ENCODE data around the gene MUC5AC. TPM values are rescaled to one million over a fixed set of nuclear protein-coding genes. Genes with fewer than 3 reads are reported as not detected.

MUC5AC gene
- total RNA-seq, 1 donor from 2014 or later: not detected

- H3K27me3 ChIP-seq: no peaks in the 10 kb centered on the region
- DNase-seq (ENCODE audit: extremely low spot score in 2 of 2): no peak
Observed at GRCh38 chr11:1116666-1117390, 40.9 kb upstream of the MUC5AC start.

GRCh38 chr11:1117992-1118391, 39.8 kb upstream of the MUC5AC start:
- Histone ChIP-seq H3K9me3 (no peaks in the 10 kb centered on the region), H3K4me1 (no peaks in the 10 kb centered on the region), H3K4me3 (no peak overlapping the region), H3K27ac (no peak overlapping the region), H3K36me3 (no peaks in the 10 kb centered on the region), H3K27me3 (no peaks in the 10 kb centered on the region)
- intact Hi-C loops (cut with DNase I): no loop called here
- no peak for DNase-seq (ENCODE audit: extremely low spot score in 2 of 2)
- TF ChIP-seq POLR2AphosphoS5 (IDR thresholded peaks at IDR 0.05; ENCODE audit: insufficient read depth in 1 of 2, low read depth in 1 of 2) (no peak), CTCF (IDR thresholded peaks at IDR 0.05) (no peak), POLR2A (IDR thresholded peaks at IDR 0.05) (no peak)

More at GRCh38 chr11:1116666-1117390, 40.9 kb upstream of the MUC5AC start:
- intact Hi-C loops (cut with DNase I): no loop called here
- no peaks in the 10 kb centered on the region for H3K4me1 ChIP-seq
- TF ChIP-seq POLR2AphosphoS5 (IDR thresholded peaks at IDR 0.05; ENCODE audit: insufficient read depth in 1 of 2, low read depth in 1 of 2) (no peak), POLR2A (IDR thresholded peaks at IDR 0.05) (no peak), CTCF (IDR thresholded peaks at IDR 0.05) (no peak)
- H3K27ac ChIP-seq: no peak overlapping the region
- no peak overlapping the region for H3K4me3 ChIP-seq
- no peaks in the 10 kb centered on the region for H3K9me3 ChIP-seq
- no peaks in the 10 kb centered on the region for H3K36me3 ChIP-seq

GRCh38 chr11:1118755-1119603, 38.8 kb upstream of the MUC5AC start:
- Histone ChIP-seq H3K36me3 (no peaks in the 10 kb centered on the region), H3K4me3 (no peak overlapping the region), H3K9me3 (no peaks in the 10 kb centered on the region), H3K4me1 (no peaks in the 10 kb centered on the region), H3K27ac (no peak overlapping the region), H3K27me3 (no peaks in the 10 kb centered on the region)
- intact Hi-C loops (cut with DNase I): no loop called here
- TF ChIP-seq POLR2AphosphoS5 (IDR thresholded peaks at IDR 0.05; ENCODE audit: insufficient read depth in 1 of 2, low read depth in 1 of 2): no peak
- TF ChIP-seq POLR2A (IDR thresholded peaks at IDR 0.05): no peak
- no peak for TF ChIP-seq CTCF (IDR thresholded peaks at IDR 0.05)
- DNase-seq (ENCODE audit: extremely low spot score in 2 of 2): no peak

- H3K27me3 ChIP-seq: no peaks in the 10 kb centered on the region
- no peaks in the 10 kb centered on the region for H3K36me3 ChIP-seq
- no peak overlapping the region for H3K4me3 ChIP-seq
- H3K27ac ChIP-seq: no peak overlapping the region
- no peaks in the 10 kb centered on the region for H3K9me3 ChIP-seq
- no peak for TF ChIP-seq POLR2AphosphoS5 (IDR thresholded peaks at IDR 0.05; ENCODE audit: insufficient read depth in 1 of 2, low read depth in 1 of 2)
- no peak for TF ChIP-seq POLR2A (IDR thresholded peaks at IDR 0.05)
- TF ChIP-seq CTCF (IDR thresholded peaks at IDR 0.05): no peak
- no peaks in the 10 kb centered on the region for H3K4me1 ChIP-seq
- no peak for DNase-seq (ENCODE audit: extremely low spot score in 2 of 2)
- intact Hi-C loops (cut with DNase I): no loop called here
Observed at GRCh38 chr11:1119604-1120146, 38.1 kb upstream of the MUC5AC start.
